Stimulated activated naive B cell treated with anti-CD40 and anti-IgM and Interleukin-4, amounts not matched to agents 10 μg/mL and 1 μg/mL and 100 μg/mL, for 72 hours (primary cell): ENCODE measurements around the gene NT5C3B.
"Not testable (repeated sequence)": the region's sequence is repeated elsewhere in the genome, so short reads cannot be mapped to it uniquely, and the experiment has no call there.

ENCODE experiments used
- ATAC-seq, 2 donors: fragments of 150-1000 bp; cut with Tn5 transposase; replicated peaks; 2 replicates each; pipeline ENCODE4 v1.10.0; 2021; ENCODE audit warnings: moderate library complexity in 1 of 2
- DNase-seq: peaks from one replicate; pipeline ENCODE4 v3.0.0; 2021
- H3K27ac Mint-ChIP-seq: one replicate; pipeline ENCODE4 v1.8.0; 2022; ENCODE audit warnings: mild to moderate bottlenecking, mixed read lengths
- H3K27me3 Mint-ChIP-seq, 2 donors: one replicate each; pipeline ENCODE4 v1.8.0; 2022; ENCODE audit warnings: mixed read lengths in 2 of 2
- H3K36me3 Mint-ChIP-seq, 2 donors: one replicate each; pipeline ENCODE4 v1.8.0; 2022; ENCODE audit warnings: mixed read lengths in 2 of 2, mild to moderate bottlenecking in 1 of 2
- H3K4me1 Mint-ChIP-seq, 2 donors: one replicate each; pipeline ENCODE4 v1.8.0; 2022; ENCODE audit warnings: mixed read lengths in 2 of 2, mild to moderate bottlenecking in 1 of 2
- H3K4me3 Mint-ChIP-seq, 2 donors: one replicate each; pipeline ENCODE4 v1.8.0; 2022; ENCODE audit warnings: mild to moderate bottlenecking in 2 of 2, mixed read lengths in 2 of 2, moderate library complexity in 1 of 2
- H3K9me3 Mint-ChIP-seq, 2 donors: one replicate each; pipeline ENCODE4 v1.8.0; 2022; ENCODE audit warnings: mixed read lengths in 2 of 2, mild to moderate bottlenecking in 1 of 2

Gene NT5C3B

DNA sequence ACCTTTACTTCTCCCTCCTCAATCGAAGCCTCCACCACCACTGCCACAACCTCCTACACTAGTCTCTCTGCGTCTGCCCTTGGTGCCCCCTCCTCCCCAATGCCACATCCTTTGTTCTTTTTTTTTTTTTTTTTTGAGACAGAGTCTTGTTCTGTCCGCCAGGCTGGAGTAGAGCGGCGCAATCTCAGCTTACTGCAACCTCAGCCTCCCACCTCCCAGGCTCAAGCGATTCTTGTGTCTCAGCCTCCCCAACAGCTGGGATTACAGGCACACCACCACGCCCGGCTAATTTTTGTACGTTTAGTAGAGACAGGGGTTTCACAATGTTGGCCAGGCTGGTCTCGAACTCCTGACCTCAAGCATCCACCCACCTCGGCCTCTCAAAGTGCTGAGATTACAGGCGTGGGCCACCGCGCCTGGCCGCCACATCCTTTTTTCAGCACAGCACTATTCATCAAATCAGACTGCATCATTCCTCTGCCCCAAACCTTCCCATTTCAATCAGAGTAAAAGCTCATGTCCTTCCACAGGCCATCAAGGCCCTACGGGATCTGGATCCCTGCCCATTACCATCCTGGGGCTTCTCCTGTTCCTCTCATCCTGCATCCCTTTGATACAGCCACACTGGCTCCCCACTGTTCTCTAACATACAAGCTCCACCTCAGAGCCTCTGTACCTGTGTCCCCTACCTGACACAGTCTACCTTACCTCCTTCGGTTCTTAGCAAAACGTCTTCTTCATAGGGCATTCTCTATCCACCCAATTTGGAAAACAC lies 27.2 kb upstream of the NT5C3B start:
- ATAC-seq (no peak), DNase-seq (no peak)
- no peak overlapping the region for H3K4me3 Mint-ChIP-seq
- H3K27me3 Mint-ChIP-seq = no peaks in the 10 kb centered on the region
- no peak overlapping the region for H3K27ac Mint-ChIP-seq
- H3K9me3 Mint-ChIP-seq = no peaks in the 10 kb centered on the region
- peaks cover 9 to 12% of the 10 kb centered on the region in 2 donors for H3K36me3 Mint-ChIP-seq
- H3K4me1 Mint-ChIP-seq = peaks cover 15 to 26% of the 10 kb centered on the region in 2 donors

DNA sequence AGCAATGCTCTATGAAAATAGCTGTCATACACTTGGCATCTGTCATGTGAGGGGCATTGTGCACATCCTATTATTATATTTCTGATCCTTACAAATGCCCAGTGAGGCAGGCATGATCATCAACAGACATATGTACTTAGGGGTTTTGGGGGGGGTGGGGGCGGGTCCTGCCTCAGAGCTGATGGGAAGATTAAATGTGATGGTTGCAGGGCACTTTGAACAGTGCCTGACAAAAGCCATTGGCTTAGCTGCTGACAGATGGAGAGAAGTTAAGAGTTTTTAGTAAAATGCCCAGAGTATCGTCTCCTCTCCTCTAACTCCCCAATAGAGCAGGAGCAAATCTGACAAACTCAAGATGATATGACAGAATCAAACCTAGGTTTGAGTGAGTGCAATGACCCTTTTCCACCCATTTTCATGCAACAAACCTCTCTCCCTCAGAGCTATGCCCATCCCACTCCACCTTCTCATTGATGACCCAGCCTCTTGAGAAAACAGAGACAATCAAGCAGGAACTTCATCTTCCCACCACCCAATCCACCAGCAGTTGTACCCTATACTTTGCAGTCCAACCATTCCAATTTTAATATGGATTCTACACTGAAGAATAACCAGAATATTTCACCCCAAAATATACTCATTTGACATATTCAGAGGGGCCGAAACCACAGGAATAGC lies 24.4 kb upstream of the NT5C3B start:
- no peaks in the 10 kb centered on the region for H3K27me3 Mint-ChIP-seq
- H3K27ac Mint-ChIP-seq = no peak overlapping the region
- H3K36me3 Mint-ChIP-seq = peaks cover 0 to 3% of the 10 kb centered on the region in 2 donors
- ATAC-seq (no peak), DNase-seq (no peak)
- H3K4me3 Mint-ChIP-seq = no peak overlapping the region
- no peaks in the 10 kb centered on the region for H3K9me3 Mint-ChIP-seq
- H3K4me1 Mint-ChIP-seq = peaks cover 12 to 22% of the 10 kb centered on the region in 2 donors

GRCh38 chr17:41851382-41851781 lies 15.3 kb upstream of the NT5C3B start:
- H3K36me3 Mint-ChIP-seq = peaks cover 15 to 24% of the 10 kb centered on the region in 2 donors

GRCh38 chr17:41849251-41849990 lies 13.4 kb upstream of the NT5C3B start:
- Mint-ChIP-seq H3K27ac (no peak overlapping the region), H3K27me3 (no peaks in the 10 kb centered on the region), H3K4me1 (peaks cover 0 to 5% of the 10 kb centered on the region in 2 donors), H3K9me3 (no peaks in the 10 kb centered on the region), H3K4me3 (no peak overlapping the region), H3K36me3 (peaks cover 15 to 21% of the 10 kb centered on the region in 2 donors)
- ATAC-seq = no peak
- no peak for DNase-seq

More at GRCh38 chr17:41851382-41851781, 15.3 kb upstream of the NT5C3B start:
- DNase-seq, H3K27me3 Mint-ChIP-seq, H3K9me3 Mint-ChIP-seq, H3K4me3 Mint-ChIP-seq, H3K4me1 Mint-ChIP-seq, ATAC-seq, H3K27ac Mint-ChIP-seq: not testable (repeated sequence)

DNA sequence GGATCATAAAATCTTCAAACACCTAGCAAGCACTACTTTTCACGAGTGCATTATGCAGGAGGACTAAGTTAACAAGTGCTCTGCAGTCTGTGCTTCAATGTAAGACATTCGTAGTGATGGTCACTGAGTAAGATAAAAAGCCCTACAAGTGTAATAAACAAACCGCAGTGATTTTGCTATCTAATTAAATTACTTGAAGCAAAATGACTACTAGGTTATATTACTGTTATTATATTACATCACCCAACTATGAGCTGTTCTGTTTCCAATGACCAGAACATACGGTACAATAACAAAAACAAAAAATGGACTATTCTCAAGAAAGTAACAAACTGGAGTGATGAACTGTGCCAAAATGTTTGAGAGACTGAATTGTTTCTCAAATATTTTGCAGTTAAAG lies 12.8 kb upstream of the NT5C3B start:
- H3K27me3 Mint-ChIP-seq = no peaks in the 10 kb centered on the region
- H3K4me1 Mint-ChIP-seq = peaks cover 0 to 5% of the 10 kb centered on the region in 2 donors
- no peaks in the 10 kb centered on the region for H3K9me3 Mint-ChIP-seq
- H3K4me3 Mint-ChIP-seq = no peak overlapping the region
- peaks cover 11 to 16% of the 10 kb centered on the region in 2 donors for H3K36me3 Mint-ChIP-seq
- ATAC-seq = no peak
- H3K27ac Mint-ChIP-seq = no peak overlapping the region
- no peak for DNase-seq

GRCh38 chr17:41844971-41845370 lies 8.9 kb upstream of the NT5C3B start:
- H3K4me3 Mint-ChIP-seq = no peak overlapping the region
- DNase-seq = no peak
- H3K36me3 Mint-ChIP-seq = peaks cover 2 to 10% of the 10 kb centered on the region in 2 donors
- H3K9me3 Mint-ChIP-seq = no peaks in the 10 kb centered on the region
- no peaks in the 10 kb centered on the region for H3K27me3 Mint-ChIP-seq
- H3K4me1 Mint-ChIP-seq = no peaks in the 10 kb centered on the region
- ATAC-seq = no peak
- H3K27ac Mint-ChIP-seq = no peak overlapping the region

DNA sequence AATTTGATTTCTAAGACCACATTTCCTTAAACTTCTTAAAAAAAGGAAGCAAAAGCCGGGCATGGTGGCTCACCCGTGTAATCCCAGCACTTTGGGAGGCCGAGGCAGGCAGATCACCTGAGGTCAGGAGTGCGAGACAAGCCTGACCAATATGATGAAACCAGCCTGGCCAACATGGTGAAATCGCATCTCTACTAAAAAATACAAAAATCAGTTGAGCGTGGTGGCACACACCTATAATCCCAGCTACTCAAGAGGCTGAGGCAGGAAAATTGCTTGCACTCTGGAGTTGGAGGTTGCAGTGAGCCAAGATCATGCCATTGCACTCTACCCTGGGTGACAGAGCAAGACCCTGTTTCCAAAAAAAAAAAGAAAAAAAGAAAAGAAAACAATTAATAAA lies 4.7 kb upstream of the NT5C3B start:
- H3K9me3 Mint-ChIP-seq, H3K27me3 Mint-ChIP-seq, H3K4me1 Mint-ChIP-seq, H3K27ac Mint-ChIP-seq, H3K36me3 Mint-ChIP-seq, ATAC-seq, DNase-seq, H3K4me3 Mint-ChIP-seq: not testable (repeated sequence)

DNA sequence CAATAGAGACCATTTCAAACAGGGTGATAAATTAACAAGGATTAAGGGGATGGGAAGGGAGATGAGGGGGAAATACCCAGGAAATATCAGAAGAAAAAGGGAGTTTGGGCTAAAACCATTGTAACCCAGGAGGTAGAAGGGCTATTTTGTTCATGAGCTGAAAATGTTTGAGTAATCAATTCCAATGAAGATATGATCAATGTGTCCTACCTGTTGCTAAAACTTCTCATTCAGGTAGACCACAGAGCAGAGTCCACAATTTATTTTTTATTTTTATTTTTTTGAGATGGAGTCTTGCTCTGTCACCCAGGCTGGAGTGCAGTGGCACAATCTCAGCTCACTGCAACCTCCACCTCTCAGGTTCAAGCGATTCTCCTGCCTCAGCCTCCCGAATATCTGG lies 3.4 kb upstream of the NT5C3B start:
- H3K27ac Mint-ChIP-seq, H3K9me3 Mint-ChIP-seq, H3K4me3 Mint-ChIP-seq, H3K27me3 Mint-ChIP-seq, ATAC-seq, H3K36me3 Mint-ChIP-seq, DNase-seq: not testable (repeated sequence)
- H3K4me1 Mint-ChIP-seq = peaks cover 6 to 17% of the 10 kb centered on the region in 2 donors

GRCh38 chr17:41837761-41838538 lies 1.9 kb upstream of the NT5C3B start, which contains the start of gene KLHL10:
Gene KLHL10, plus strand, starts transcription at chr17:41837825. Its CDS starts 108 bp downstream, at chr17:41837933.
- Mint-ChIP-seq H3K36me3 (peaks cover 0 to 1% of the 10 kb centered on the region in 2 donors), H3K27me3 (peaks cover 5 to 6% of the 10 kb centered on the region in 2 donors), H3K9me3 (no peaks in the 10 kb centered on the region), H3K4me3 (peak within 1 kb of the TSS; percentile 85 to 88), H3K4me1 (peaks cover 6 to 17% of the 10 kb centered on the region in 2 donors), H3K27ac (peak within 1 kb of the TSS; percentile 31)
- no peak for DNase-seq
- no peak for ATAC-seq

GRCh38 chr17:41836550-41837196 lies 641 bp upstream of the NT5C3B start:
- no peak for ATAC-seq
- Mint-ChIP-seq H3K27ac (peak overlapping the region; percentile 31), H3K27me3 (peaks cover 5 to 6% of the 10 kb centered on the region in 2 donors), H3K4me3 (peak overlapping the region; percentile 85 to 88), H3K9me3 (no peaks in the 10 kb centered on the region), H3K36me3 (peaks cover 4 to 7% of the 10 kb centered on the region in 2 donors), H3K4me1 (peaks cover 6 to 17% of the 10 kb centered on the region in 2 donors)
- DNase-seq = no peak

GRCh38 chr17:41835214-41835799 lies 725 bp downstream of the NT5C3B start:
- H3K27ac Mint-ChIP-seq = peak overlapping the region; percentile 87
- peaks cover 5 to 6% of the 10 kb centered on the region in 2 donors for H3K27me3 Mint-ChIP-seq
- H3K4me1 Mint-ChIP-seq = peaks cover 6 to 17% of the 10 kb centered on the region in 2 donors
- H3K4me3 Mint-ChIP-seq = peak overlapping the region; percentile 85 to 88
- peaks cover 15 to 18% of the 10 kb centered on the region in 2 donors for H3K36me3 Mint-ChIP-seq
- peak; percentile 60 to 63 for ATAC-seq
- no peak for DNase-seq
- no peaks in the 10 kb centered on the region for H3K9me3 Mint-ChIP-seq

DNA sequence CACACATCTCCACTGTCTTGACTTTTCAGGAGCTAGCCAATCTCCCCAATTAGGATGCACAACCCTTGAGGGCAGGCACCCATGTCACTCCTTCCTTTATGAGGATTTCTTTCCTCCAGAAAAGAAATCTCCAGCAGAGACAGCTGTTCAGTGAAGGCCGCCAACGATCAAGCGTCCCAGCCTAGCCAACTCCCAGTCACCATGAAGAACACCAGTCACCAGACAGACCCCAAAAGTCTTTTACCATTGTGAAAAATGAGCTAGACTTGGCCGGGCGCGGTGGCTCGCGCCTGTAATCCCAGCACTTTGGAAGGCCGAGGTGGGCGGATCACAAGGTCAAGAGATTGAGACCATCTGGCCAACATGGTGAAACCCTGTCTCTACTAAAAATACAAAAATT lies 6.1 kb downstream of the NT5C3B start:
- not testable (repeated sequence) for H3K4me3 Mint-ChIP-seq, H3K27ac Mint-ChIP-seq, H3K27me3 Mint-ChIP-seq, ATAC-seq, DNase-seq, H3K9me3 Mint-ChIP-seq, H3K4me1 Mint-ChIP-seq
- peaks cover 37 to 47% of the 10 kb centered on the region in 2 donors for H3K36me3 Mint-ChIP-seq
